K562 (cell line): ENCODE results near the gene MAP3K15. TPM values are rescaled to one million over a fixed set of nuclear protein-coding genes. Genes with fewer than 3 reads are reported as not detected.

Experiments
- ATAC-seq: fragments of 200-7000 bp; cut with Tn5 transposase; 3 replicates; pipeline ENCODE4 v1.9.1; 2020; ENCODE audit warnings: moderate library complexity
- BruUV-seq: library from RNA; stranded (reverse); fragments of 400-500 nt; replicated peaks from 2 replicates; lab custom pipeline; 2021; lab: Mats Ljungman, UMichigan
- CTCF ChIA-PET: fragments of 300-600 bp; formaldehyde crosslinking; extraction: SDS; loops from one replicate; lab custom pipeline; 2021; ENCODE audit warnings: low intra/inter-chr PET ratio; lab: Yijun Ruan, JAX
- POLR2A ChIA-PET: fragments of 300-600, 350-650 bp; sonication (Branson Sonifier 250); formaldehyde crosslinking; extraction: SDS; loops from one replicate; lab custom pipeline; 2021; ENCODE audit warnings: antibody characterized with exemption, inconsistent platforms; lab: Yijun Ruan, JAX
- DNase-seq, 4 experiments: peaks; one replicate each; pipeline versions ENCODE4 v3.0.0 to v3.0.0-alpha.2; 2011 to 2018; ENCODE audit warnings: low spot score in 3 of 4, mixed read lengths in 3 of 4; ENCODE audit errors: extremely low read depth in 1 of 4
- FAIRE-seq: peaks from 2 replicates; lab custom pipeline; 2011; peaks lifted over from hg19 to GRCh38; lab: Jason Lieb, UNC
- H2AFZ ChIP-seq: 2 replicates; pipeline ENCODE4 v1.6.0; 2011; ENCODE audit warnings: low read depth, low read length, control low read depth, inconsistent platforms
- H3K27ac ChIP-seq: fragments of 200-600 bp; 3 replicates; pipeline ENCODE4 v1.8.0; 2011; ENCODE audit warnings: low read depth, mild to moderate bottlenecking, control low read depth, inconsistent platforms, low read length, moderate library complexity, mixed read lengths; ENCODE audit errors: extremely low read depth
- H3K27me3 ChIP-seq, 2 experiments: fragments of 300-600 bp in 1 of 2; 2 replicates in 1 of 2; 3 replicates in 1 of 2; pipeline versions ENCODE4 v1.6.0 to v1.8.0; 2011; ENCODE audit warnings: inconsistent platforms in 2 of 2, low read length in 2 of 2, mild to moderate bottlenecking in 1 of 2, mixed read lengths in 1 of 2, moderate library complexity in 1 of 2; ENCODE audit not compliant: control insufficient read depth in 2 of 2, insufficient read depth in 2 of 2
- H3K36me3 ChIP-seq: fragments of 300-600 bp; 3 replicates; pipeline ENCODE4 v1.8.0; 2011; ENCODE audit warnings: mild to moderate bottlenecking, low read length, inconsistent platforms; ENCODE audit not compliant: control insufficient read depth, insufficient read depth
- H3K4me1 ChIP-seq, 2 experiments: fragments of 200-600 bp in 1 of 2; replicated peaks in 1 of 2; 2 replicates in 1 of 2; 3 replicates in 1 of 2; pipeline versions ENCODE4 v1.5.1 to v1.8.0; 2011; ENCODE audit warnings: inconsistent platforms in 2 of 2, low read length in 2 of 2, mild to moderate bottlenecking in 1 of 2, mixed read lengths in 1 of 2, moderate library complexity in 1 of 2; ENCODE audit not compliant: control insufficient read depth in 2 of 2, insufficient read depth in 2 of 2
- H3K4me2 ChIP-seq: 2 replicates; pipeline ENCODE4 v1.6.1; 2011; ENCODE audit warnings: low read length, control low read depth, inconsistent platforms, mixed read lengths; ENCODE audit not compliant: insufficient read depth
- H3K4me3 ChIP-seq: fragments of 200-600 bp; sonication (generic), shearing (Covaris generic); 2 replicates; pipeline ENCODE4 v1.5.1; 2016; ENCODE audit warnings: control low read depth, inconsistent platforms
- H3K79me2 ChIP-seq: fragments of 200-600 bp; 3 replicates; pipeline ENCODE4 v1.8.0; 2011; ENCODE audit warnings: low read length, inconsistent platforms; ENCODE audit not compliant: control insufficient read depth, insufficient read depth
- H3K9ac ChIP-seq, 2 experiments: 2 replicates each; pipeline versions ENCODE4 v1.6.0 to v1.6.1; 2011; ENCODE audit warnings: low read depth in 2 of 2, low read length in 2 of 2, control low read depth in 1 of 2, inconsistent platforms in 1 of 2, mild to moderate bottlenecking in 1 of 2, mixed read lengths in 1 of 2; ENCODE audit not compliant: insufficient read depth in 1 of 2
- H3K9me1 ChIP-seq: one replicate; pipeline ENCODE4 v1.6.0; 2011; ENCODE audit warnings: inconsistent platforms, mild to moderate bottlenecking, low read length, moderate library complexity; ENCODE audit not compliant: control insufficient read depth, insufficient read depth
- H3K9me3 ChIP-seq: replicated peaks from 2 replicates; pipeline ENCODE4 v1.5.1; 2011; ENCODE audit warnings: low read depth, low read length, inconsistent platforms; ENCODE audit not compliant: control insufficient read depth, insufficient read depth
- H4K20me1 ChIP-seq: replicated peaks from 2 replicates; pipeline ENCODE4 v1.6.1; 2011; ENCODE audit warnings: low read length, inconsistent platforms, mixed read lengths; ENCODE audit not compliant: control insufficient read depth, insufficient read depth
- CBX2 ChIP-seq: fragments of 200-600 bp; sonication (generic); IDR thresholded peaks from one replicate; pipeline ENCODE4 v1.6.1; 2012; ENCODE audit warnings: mild to moderate bottlenecking, low read length, inconsistent platforms; ENCODE audit not compliant: insufficient read depth, poor library complexity, severe bottlenecking
- CBX3 ChIP-seq, 2 experiments: IDR thresholded peaks; 1 replicate in 1 of 2; 2 replicates in 1 of 2; pipeline ENCODE4 v1.6.1; 2012; ENCODE audit warnings: inconsistent platforms in 2 of 2, low read length in 2 of 2, borderline replicate concordance in 1 of 2, control low read depth in 1 of 2
- FOS ChIP-seq: IDR thresholded peaks from 3 replicates; pipeline ENCODE4 v1.6.1; 2011; ENCODE audit not compliant: insufficient read length; ENCODE audit errors: extremely low read depth
- PTBP1 ChIP-seq: fragments of 200-400 bp; formaldehyde crosslinking; IDR thresholded peaks from 2 replicates; pipeline ENCODE4 v1.6.1; 2017; ENCODE audit warnings: low read depth, low read length
- RERE ChIP-seq: sonication (generic); formaldehyde crosslinking; IDR thresholded peaks from 2 replicates; pipeline ENCODE4 v1.8.0; 2023; ENCODE audit warnings: missing genetic modification reagents, mild to moderate bottlenecking, borderline replicate concordance
- SMAD1 ChIP-seq: fragments of 150-350 bp; IDR thresholded peaks from 2 replicates; pipeline ENCODE4 v1.6.1; 2014; ENCODE audit warnings: low read length, low read depth; ENCODE audit not compliant: partially characterized antibody
- SP1 ChIP-seq: sonication (generic); formaldehyde crosslinking; IDR thresholded peaks from 2 replicates; pipeline ENCODE4 v1.8.1; 2022; ENCODE audit warnings: mild to moderate bottlenecking, missing genetic modification reagents
- XRCC4 ChIP-seq: IDR thresholded peaks from one replicate; pipeline ENCODE4 v1.6.1; 2011; ENCODE audit not compliant: insufficient read depth, insufficient read length; ENCODE audit errors: extremely low read depth
- YBX1 ChIP-seq: fragments of 450-650 bp; IDR thresholded peaks from 2 replicates; pipeline ENCODE4 v1.7.1; 2016; ENCODE audit warnings: mild to moderate bottlenecking
- ZNF165 ChIP-seq: fragments of 250-450 bp; sonication (Bioruptor Pico); IDR thresholded peaks from 2 replicates; pipeline ENCODE4 v1.4.0; 2020; ENCODE audit warnings: borderline replicate concordance
- WGBS: fragments of 100-300 bp; shearing (Covaris generic); methylation state at CpG from one replicate; pipeline ENCODE4 v1.1.6; 2016; ENCODE audit warnings: low coverage, mixed read lengths; ENCODE audit not compliant: insufficient coverage; ENCODE audit errors: missing lambda C conversion rate; 5-methylcytosine and 5-hydroxymethylcytosine counted together
- in situ Hi-C: fragments of 300-500 bp; cut with MboI; formaldehyde crosslinking; loops from 4 replicates; pipeline ENCODE4 v1.15.0; 2018; ENCODE audit warnings: inconsistent platforms, mixed read lengths
- intact Hi-C: fragments of 100-400 bp; cut with micrococcal nuclease; formaldehyde crosslinking; loops from 2 replicates; pipeline ENCODE4 v1.14.2; 2022
- polyA plus RNA-seq, 8 experiments: library from polyadenylated mRNA; depleted of rRNA in 4 of 8; stranded (reverse) in 5 of 8; unstranded in 3 of 8; fragments of >200 nt; fragmentation: Nextera tagmentation in 2 of 8; fragmentation: Illumina TruSeq in 1 of 8; extraction: Ambion mirVana in 2 of 8; extraction: Trizol in 1 of 8; gene quantifications; 2 replicates each; pipeline versions ENCODE4 v1.2.1 to v1.2.3, GENCODE V29; 2011 to 2014; ENCODE audit warnings: inconsistent platforms in 1 of 8, missing spikeins in 1 of 8
- total RNA-seq, 7 experiments: library from RNA; depleted of rRNA in 6 of 7; stranded (reverse); fragments of >200 nt in 6 of 7; fragmentation: Illumina TruSeq in 2 of 7; extraction: Trizol in 2 of 7; gene quantifications; 2 replicates each; pipeline versions ENCODE4 v1.2.1 to v1.2.3, GENCODE V29; 2011 to 2021; ENCODE audit warnings: low replicate concordance in 1 of 7

Gene MAP3K15
- total and polyA plus RNA-seq, 9 of the 15 experiments (the other 6 are each of a cell fraction or from before 2014, with no cell fraction given): 0.03 to 0.29 (median 0.14) TPM; not detected in 5

GRCh38 chrX:19375546-19375945 lies 139.8 kb downstream of the MAP3K15 start (continued):
- TF ChIP-seq RERE (no peak), YBX1 (no peak), FOS (no peak), SMAD1 (no peak), ZNF165 (CRISPR knock-in tag) (no peak)

GRCh38 chrX:19373351-19373891 lies 141.9 kb downstream of the MAP3K15 start:
- Histone ChIP-seq H3K9ac (no peak overlapping the region), H3K79me2 (no peaks in the 10 kb centered on the region), H3K4me3 (no peak overlapping the region), H3K4me2 (no peak overlapping the region), H2AFZ (no peak overlapping the region), H3K27me3 (peaks cover 3 to 54% of the 10 kb centered on the region in 2 experiments; a peak in 4 of 5 replicates), H3K4me1 (no peaks in the 10 kb centered on the region), H3K9me3 (no peaks in the 10 kb centered on the region), H3K9me1 (no peaks in the 10 kb centered on the region), H3K36me3 (no peaks in the 10 kb centered on the region), H4K20me1 (no peaks in the 10 kb centered on the region), H3K27ac (no peak overlapping the region)
- WGBS: 2% methylated on average over 9 of the region's 23 CpGs
- intact Hi-C loops (loop anchor here (2.0 to 10.0 kb wide), 2 partner anchors 161 to 511 kb away; partner anchors contain the start of gene SH3KBP1), in situ Hi-C loops (loop anchor here (10.0 kb wide), 1 partner anchor 151 kb away; no protein-coding TSS in a partner anchor)
- ChIA-PET POLR2A (no interaction called here), CTCF (no interaction called here)
- no TSS peak for BruUV-seq
- TF ChIP-seq PTBP1 (no peak), SP1 (CRISPR knock-in tag) (no peak), CBX2 (no peak), XRCC4 (no peak), CBX3 (IDR thresholded peaks at IDR 0.05; ENCODE audit: borderline replicate concordance in 1 of 2, low read length in 2 of 2) (no peak)
- FAIRE-seq: no peak
- no peak for DNase-seq
- no peak for ATAC-seq
